ENCODE data around the gene STON2.

GRCh38 chr14:81332725-81333124 lies 67.4 kb downstream of the STON2 start:
- TF ChIP-seq POLR2AphosphoS5 (IDR thresholded peaks at IDR 0.05; ENCODE audit: low read depth, low read length) (no peak), POLR2A (IDR thresholded peaks at IDR 0.05; ENCODE audit: low read depth, low read length) (no peak)

Data from GM12892 (cell line).